ENCODE data around the gene RFC3. TPM values are rescaled to one million over a fixed set of nuclear protein-coding genes. Genes with fewer than 3 reads are reported as not detected.

The RFC3 gene
- total RNA-seq, 1 donor from 2014 or later, result 5.0 TPM

GRCh38 chr13:33859691-33860303, 41.8 kb downstream of the RFC3 start:
- no peak for DNase-seq (ENCODE audit: missing footprints)
- ATAC-seq, result no peak
- intact Hi-C loops (cut with DNase I), result no loop called here

- intact Hi-C loops (cut with DNase I), result no loop called here
- ATAC-seq (no peak), DNase-seq (ENCODE audit: missing footprints) (no peak)
Measured at GRCh38 chr13:33860526-33860925, 42.6 kb downstream of the RFC3 start.

- intact Hi-C loops (cut with DNase I), result no loop called here
- DNase-seq (ENCODE audit: missing footprints) (no peak), ATAC-seq (no peak)
Measured at GRCh38 chr13:33862016-33862415, 44.1 kb downstream of the RFC3 start.

- no peak for DNase-seq (ENCODE audit: missing footprints)
- intact Hi-C loops (cut with DNase I), result no loop called here
- ATAC-seq, result no peak
Measured at GRCh38 chr13:33863188-33863789, 45.3 kb downstream of the RFC3 start.

GRCh38 chr13:33865945-33866344, 48.0 kb downstream of the RFC3 start:
- no peak for ATAC-seq
- intact Hi-C loops (cut with DNase I), result no loop called here
- no peak for DNase-seq (ENCODE audit: missing footprints)

- no peak for ATAC-seq
- intact Hi-C loops (cut with DNase I), result no loop called here
- DNase-seq (ENCODE audit: missing footprints), result no peak
Measured at GRCh38 chr13:33867472-33867871, 49.5 kb downstream of the RFC3 start.

- intact Hi-C loops (cut with DNase I), result no loop called here
- no peak for ATAC-seq
- no peak for DNase-seq (ENCODE audit: missing footprints)
Measured at GRCh38 chr13:33868343-33868994, 50.5 kb downstream of the RFC3 start.

GRCh38 chr13:33869005-33869404, 51.1 kb downstream of the RFC3 start:
- ATAC-seq (no peak), DNase-seq (ENCODE audit: missing footprints) (no peak)
- intact Hi-C loops (cut with DNase I), result no loop called here

- DNase-seq (ENCODE audit: missing footprints) (no peak), ATAC-seq (no peak)
- intact Hi-C loops (cut with DNase I), result no loop called here
Measured at GRCh38 chr13:33870046-33870668, 52.2 kb downstream of the RFC3 start.

- no peak for ATAC-seq
- intact Hi-C loops (cut with DNase I), result no loop called here
- no peak for DNase-seq (ENCODE audit: missing footprints)
Measured at GRCh38 chr13:33871207-33872004, 53.5 kb downstream of the RFC3 start.

- DNase-seq (ENCODE audit: missing footprints), result no peak
- intact Hi-C loops (cut with DNase I), result no loop called here
- peak; percentile 58 for ATAC-seq
Measured at GRCh38 chr13:33872005-33872351, 54.0 kb downstream of the RFC3 start.

GRCh38 chr13:33873251-33873908, 55.4 kb downstream of the RFC3 start:
- ATAC-seq, result no peak
- intact Hi-C loops (cut with DNase I), result no loop called here
- DNase-seq (ENCODE audit: missing footprints), result no peak

- no peak for DNase-seq (ENCODE audit: missing footprints)
- no peak for ATAC-seq
- intact Hi-C loops (cut with DNase I), result no loop called here
Measured at GRCh38 chr13:33874871-33875270, 56.9 kb downstream of the RFC3 start.

GRCh38 chr13:33875618-33876401, 57.9 kb downstream of the RFC3 start:
- DNase-seq (ENCODE audit: missing footprints), result no peak
- intact Hi-C loops (cut with DNase I), result loop anchor here (1.0 kb wide), 1 partner anchor 24 kb away; no protein-coding TSS in a partner anchor
- ATAC-seq, result peak; percentile 62

- ATAC-seq, result no peak
- intact Hi-C loops (cut with DNase I), result loop anchor here (1.0 kb wide), 1 partner anchor 25 kb away; no protein-coding TSS in a partner anchor
Measured at GRCh38 chr13:33876716-33877394, 58.9 kb downstream of the RFC3 start.

GRCh38 chr13:33879118-33879517, 61.2 kb downstream of the RFC3 start:
- ATAC-seq (no peak), DNase-seq (ENCODE audit: missing footprints) (no peak)
- intact Hi-C loops (cut with DNase I), result no loop called here

More at GRCh38 chr13:33876716-33877394, 58.9 kb downstream of the RFC3 start:
- DNase-seq (ENCODE audit: missing footprints), result no peak

GRCh38 chr13:33882804-33883203, 64.9 kb downstream of the RFC3 start:
- intact Hi-C loops (cut with DNase I), result no loop called here
- ATAC-seq (no peak), DNase-seq (ENCODE audit: missing footprints) (no peak)
